ENCODE data around the gene ARPP19.

DNA sequence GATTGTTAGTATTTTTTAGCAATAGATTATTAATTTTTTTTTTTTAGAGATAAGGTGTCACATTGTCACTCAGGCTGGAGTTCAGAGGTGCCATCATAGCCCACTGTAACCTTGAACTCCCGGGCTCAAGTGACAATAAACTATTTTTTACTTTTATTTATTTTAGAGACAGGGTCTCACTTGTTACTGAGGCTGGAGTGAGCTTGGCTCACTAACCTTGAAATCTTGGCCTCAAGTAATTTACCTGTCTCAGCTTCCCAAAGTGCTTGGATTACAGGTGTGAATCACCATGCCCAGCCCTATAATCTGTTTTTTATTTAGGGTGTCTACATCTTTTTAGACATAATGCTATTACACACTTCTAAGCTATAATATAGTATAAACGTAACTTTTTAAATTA is 7.9 kb upstream of the ARPP19 start:
- TF ChIP-seq, protein P1, sequence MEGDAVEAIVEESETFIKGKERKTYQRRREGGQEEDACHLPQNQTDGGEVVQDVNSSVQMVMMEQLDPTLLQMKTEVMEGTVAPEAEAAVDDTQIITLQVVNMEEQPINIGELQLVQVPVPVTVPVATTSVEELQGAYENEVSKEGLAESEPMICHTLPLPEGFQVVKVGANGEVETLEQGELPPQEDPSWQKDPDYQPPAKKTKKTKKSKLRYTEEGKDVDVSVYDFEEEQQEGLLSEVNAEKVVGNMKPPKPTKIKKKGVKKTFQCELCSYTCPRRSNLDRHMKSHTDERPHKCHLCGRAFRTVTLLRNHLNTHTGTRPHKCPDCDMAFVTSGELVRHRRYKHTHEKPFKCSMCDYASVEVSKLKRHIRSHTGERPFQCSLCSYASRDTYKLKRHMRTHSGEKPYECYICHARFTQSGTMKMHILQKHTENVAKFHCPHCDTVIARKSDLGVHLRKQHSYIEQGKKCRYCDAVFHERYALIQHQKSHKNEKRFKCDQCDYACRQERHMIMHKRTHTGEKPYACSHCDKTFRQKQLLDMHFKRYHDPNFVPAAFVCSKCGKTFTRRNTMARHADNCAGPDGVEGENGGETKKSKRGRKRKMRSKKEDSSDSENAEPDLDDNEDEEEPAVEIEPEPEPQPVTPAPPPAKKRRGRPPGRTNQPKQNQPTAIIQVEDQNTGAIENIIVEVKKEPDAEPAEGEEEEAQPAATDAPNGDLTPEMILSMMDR (IDR thresholded peaks at IDR 0.05) = no peak
- no peak for TF ChIP-seq POLR2A (IDR thresholded peaks at IDR 0.05)

Data from Peyer's patch (tissue), 4 donors.